VCaP (cell line): ENCODE measurements around the gene DEFB119.
"Not testable (repeated sequence)": the region's sequence is repeated elsewhere in the genome, so short reads cannot be mapped to it uniquely, and the experiment has no call there.

Experiments used
- H3K27ac ChIP-seq: fragments of 450-650 bp; 2 replicates; pipeline ENCODE4 v1.5.1; 2017
- TF ChIP-seq, protein P1 (sequence below): fragments of 450-650 bp; conservative IDR thresholded peaks from 2 replicates; pipeline ENCODE4 v1.5.1; 2017; ENCODE audit warnings: mild to moderate bottlenecking, moderate library complexity

The DEFB119 gene, protein sequence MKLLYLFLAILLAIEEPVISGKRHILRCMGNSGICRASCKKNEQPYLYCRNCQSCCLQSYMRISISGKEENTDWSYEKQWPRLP

DNA sequence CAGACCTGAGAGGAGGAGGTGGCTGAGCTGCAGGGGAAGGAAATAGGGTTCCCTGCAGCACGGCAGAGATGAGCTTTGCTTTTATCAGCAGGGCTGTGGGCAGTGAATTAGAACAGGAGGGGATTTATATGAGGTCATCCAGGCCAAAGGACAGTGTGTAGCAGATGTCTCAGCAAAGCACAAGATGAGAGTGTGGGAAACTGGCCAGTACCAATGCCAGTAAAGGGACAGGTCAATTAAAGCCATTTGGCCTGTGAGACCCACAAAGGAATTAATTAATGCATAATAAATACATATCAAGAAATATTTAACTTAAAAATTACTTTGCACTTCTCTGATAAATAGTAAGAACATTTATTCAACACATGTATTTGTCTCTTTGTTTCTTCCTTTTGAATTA lies at the start of gene DEFB119:
Gene DEFB119, minus strand, starts transcription at position 101 of the 400 bp plus-strand sequence. CDS start 107 bp downstream, outside the sequence.
- H3K27ac ChIP-seq = no peak within 1 kb of the TSS
- TF ChIP-seq, protein P1, sequence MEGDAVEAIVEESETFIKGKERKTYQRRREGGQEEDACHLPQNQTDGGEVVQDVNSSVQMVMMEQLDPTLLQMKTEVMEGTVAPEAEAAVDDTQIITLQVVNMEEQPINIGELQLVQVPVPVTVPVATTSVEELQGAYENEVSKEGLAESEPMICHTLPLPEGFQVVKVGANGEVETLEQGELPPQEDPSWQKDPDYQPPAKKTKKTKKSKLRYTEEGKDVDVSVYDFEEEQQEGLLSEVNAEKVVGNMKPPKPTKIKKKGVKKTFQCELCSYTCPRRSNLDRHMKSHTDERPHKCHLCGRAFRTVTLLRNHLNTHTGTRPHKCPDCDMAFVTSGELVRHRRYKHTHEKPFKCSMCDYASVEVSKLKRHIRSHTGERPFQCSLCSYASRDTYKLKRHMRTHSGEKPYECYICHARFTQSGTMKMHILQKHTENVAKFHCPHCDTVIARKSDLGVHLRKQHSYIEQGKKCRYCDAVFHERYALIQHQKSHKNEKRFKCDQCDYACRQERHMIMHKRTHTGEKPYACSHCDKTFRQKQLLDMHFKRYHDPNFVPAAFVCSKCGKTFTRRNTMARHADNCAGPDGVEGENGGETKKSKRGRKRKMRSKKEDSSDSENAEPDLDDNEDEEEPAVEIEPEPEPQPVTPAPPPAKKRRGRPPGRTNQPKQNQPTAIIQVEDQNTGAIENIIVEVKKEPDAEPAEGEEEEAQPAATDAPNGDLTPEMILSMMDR = no peak

DNA sequence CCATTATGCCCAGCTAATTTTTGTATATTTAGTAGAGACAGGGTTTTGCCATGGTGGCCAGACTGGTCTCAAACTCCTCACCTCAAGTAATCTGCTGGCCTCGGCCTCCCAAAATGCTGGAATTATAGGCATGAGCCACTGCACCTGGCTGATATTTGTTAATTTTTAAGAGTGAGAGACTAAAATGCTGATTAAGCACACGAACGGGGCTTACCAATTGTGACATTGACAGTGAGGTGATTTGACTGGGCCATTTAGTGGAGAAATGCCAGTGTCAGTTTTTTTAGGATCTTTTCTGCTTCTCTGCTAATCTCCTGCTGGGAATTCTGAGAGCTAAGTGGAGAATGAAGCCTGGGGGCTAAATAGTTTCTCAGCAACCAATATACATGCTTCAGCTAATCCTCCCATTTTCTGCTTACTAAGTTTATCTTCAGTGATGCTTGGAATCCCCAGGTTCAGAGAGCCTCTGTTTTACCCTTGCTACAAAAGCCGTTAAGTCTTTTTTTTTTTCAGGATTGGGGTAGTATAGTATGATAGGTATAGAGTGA lies 40.3 kb upstream of the DEFB119 start:
- no peak overlapping the region for H3K27ac ChIP-seq
- TF ChIP-seq, protein P1 = no peak

DNA sequence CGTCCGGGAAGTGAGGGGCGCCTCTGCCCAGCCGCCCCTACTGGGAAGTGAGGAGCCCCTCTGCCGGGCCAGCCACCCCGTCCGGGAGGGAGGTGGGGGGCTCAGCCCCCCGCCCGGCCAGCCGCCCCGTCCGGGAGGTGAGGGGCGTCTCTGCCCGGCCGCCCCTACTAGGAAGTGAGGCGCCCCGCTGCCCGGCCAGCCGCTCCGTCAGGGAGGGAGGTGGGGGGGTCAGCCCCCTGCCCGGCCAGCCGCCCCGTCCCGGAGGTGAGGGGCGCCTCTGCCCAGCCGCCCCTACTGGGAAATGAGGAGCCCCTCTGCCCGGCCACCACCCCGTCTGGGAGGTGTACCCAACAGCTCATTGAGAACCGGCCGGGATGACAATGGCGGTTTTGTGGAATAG lies 37.2 kb upstream of the DEFB119 start:
- not testable (repeated sequence) for H3K27ac ChIP-seq

DNA sequence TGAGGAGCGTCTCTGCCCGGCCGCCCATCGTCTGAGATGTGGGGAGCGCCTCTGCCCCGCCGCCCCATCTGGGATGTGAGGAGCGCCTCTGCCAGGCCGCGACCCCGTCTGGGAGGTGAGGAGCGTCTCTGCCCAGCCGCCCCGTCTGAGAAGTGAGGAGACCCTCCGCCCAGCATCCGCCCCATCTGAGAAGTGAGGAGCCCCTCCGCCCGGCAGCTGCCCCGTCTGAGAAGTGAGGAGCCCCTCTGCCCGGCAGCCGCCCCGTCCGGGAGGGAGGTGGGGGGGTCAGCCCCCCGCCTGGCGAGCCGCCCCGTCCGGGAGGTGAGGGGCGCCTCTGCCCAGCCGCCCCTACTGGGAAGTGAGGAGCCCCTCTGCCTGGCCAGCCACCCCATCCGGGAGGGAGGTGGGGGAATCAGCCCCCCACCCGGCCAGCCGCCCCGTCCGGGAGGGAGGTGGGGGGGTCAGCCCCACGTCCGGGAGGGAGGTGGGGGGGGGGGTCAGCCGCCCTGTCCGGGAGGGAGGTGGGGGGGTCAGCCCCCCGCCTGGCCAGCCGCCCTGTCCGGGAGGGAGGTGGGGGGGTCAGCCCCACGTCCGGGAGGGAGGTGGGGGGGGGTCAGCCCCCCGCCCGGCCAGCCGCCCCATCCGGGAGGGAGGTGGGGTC lies 36.6 kb upstream of the DEFB119 start:
- not testable (repeated sequence) for H3K27ac ChIP-seq

DNA sequence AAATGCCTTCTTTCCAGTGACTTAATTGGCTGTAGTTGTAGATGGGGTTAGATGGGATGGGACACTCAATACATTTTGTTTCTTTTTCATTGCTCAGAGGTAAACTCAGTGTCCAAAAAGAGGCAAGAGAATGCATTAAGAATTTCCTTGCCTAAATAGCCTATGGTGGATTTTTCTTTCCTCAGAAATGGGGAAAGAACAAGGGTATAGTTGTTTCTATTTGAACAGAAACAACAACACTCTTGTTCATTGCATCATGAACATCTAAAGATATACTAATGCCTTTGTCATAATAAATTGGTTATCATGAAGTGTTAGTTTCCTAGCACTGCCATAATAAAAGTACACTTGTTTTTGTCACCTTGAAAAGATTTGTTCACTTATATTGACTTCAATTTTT lies 35.4 kb upstream of the DEFB119 start:
- TF ChIP-seq, protein P1 = no peak
- no peak overlapping the region for H3K27ac ChIP-seq

DNA sequence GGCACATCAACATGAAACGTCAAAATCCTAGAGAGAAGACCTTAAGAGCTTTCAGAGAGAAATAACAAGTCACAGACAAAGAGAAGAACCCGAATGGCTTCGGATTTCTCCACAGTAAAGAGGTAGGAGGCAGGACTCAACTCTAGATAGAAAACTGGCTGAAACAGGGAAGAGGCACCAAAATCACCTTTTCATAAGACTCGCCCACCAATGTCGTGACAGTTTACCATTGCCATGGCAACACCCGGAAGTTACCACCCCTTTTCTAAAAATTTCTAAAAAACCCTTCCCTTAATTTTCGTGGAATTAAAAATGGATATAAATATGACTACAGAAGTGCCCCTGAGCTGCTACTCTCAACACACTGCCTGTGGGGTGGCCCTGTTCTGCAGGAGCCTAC lies 27.9 kb upstream of the DEFB119 start:
- H3K27ac ChIP-seq = no peak overlapping the region
- TF ChIP-seq, protein P1 = no peak

DNA sequence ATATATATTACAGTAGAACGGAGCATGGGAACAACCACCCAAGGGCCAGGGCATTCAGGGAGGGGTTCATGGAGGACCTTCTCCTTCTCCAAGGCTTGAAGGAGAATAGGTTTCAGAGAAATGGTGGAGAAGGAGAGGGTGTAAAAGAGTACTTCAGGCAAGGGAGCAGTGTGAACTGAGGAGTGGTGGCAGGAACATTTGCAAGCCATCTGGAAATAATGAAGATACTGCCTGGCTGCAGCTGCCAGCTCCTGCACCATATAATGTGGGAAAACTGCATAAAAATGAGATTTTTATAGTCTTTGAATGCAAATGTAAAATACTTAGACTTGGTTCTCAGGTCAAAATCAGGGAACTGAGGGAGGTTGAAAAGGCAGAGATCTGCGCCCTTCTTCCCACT lies 25.3 kb upstream of the DEFB119 start:
- TF ChIP-seq, protein P1 = no peak
- no peak overlapping the region for H3K27ac ChIP-seq

DNA sequence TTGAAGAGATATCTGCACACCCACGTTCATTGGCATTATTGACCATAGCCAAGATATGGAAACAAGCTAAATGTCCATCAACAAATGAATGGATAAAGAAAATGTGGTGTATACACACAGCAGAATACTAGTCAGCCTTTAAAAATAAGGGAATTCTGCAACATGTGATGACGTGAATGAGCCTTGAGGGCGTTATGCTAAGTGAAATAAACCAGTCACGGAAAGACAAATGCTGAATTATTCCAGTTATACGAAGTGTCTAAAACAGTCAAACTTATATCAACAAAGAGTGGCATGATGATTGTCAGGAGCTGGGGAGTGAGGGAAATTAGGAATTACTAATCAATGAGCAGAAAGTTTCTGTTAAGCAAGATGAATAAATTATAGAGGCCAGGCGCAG lies 24.0 kb upstream of the DEFB119 start:
- TF ChIP-seq, protein P1 = no peak
- no peak overlapping the region for H3K27ac ChIP-seq
